HG02943 (cell line): ENCODE data around the gene JADE2.
"Not testable (repeated sequence)": the region's sequence is repeated elsewhere in the genome, so short reads cannot be mapped to it uniquely, and the experiment has no call there.

Source experiments
- ATAC-seq: cut with Tn5 transposase; IDR thresholded peaks from one replicate; pipeline ENCODE4 v1.9.1; 2021; ENCODE audit warnings: mild to moderate bottlenecking, low read depth, moderate library complexity; ENCODE audit not compliant: unreplicated experiment

The JADE2 gene

DNA sequence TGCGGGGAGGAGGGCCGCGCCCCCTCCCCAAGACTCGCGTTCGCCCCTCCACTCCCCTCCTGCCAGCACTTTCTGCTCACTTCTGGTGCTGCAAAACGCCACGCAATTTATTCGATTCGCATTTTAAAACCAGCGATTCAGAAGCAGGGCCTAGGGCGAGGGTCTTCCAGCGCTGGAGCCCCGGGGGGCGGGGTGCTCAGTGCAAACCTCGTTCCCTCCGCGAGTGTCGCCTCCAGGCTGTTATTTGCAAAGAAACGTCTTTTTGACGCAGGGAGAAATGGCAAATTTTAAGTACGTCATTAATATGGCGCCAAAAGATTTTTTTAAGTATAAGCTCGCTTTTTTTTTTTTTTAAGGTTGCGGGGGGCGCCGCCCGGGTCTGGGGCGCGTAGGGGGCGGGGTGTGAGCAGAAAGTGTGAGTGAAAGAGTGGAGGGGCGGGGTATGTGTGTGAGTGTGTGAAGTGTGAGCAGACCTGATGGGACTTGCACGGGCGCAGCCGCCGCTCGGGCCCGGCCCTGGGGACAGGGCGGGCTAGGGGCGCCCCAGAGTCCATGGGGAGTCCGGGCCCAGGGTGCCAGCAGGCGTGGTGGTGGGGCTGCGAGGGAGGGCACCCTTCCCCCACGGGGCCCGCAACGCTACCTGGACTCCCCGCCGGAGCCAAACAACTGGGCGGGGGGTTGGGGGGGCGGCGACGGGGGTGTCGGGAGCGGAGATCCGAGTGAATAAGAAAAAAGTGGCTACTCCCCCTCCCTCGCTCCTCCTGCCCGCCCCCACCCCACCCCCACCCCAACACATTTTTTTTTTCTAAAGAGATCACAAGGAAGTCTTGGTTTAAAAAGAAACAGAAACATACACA lies at the start of gene JADE2:
TSS of gene JADE2 (plus strand) at position 845 of the 857 bp plus-strand sequence. CDS start 10,188 bp downstream, outside the sequence.
- peak; percentile 39 for ATAC-seq

DNA sequence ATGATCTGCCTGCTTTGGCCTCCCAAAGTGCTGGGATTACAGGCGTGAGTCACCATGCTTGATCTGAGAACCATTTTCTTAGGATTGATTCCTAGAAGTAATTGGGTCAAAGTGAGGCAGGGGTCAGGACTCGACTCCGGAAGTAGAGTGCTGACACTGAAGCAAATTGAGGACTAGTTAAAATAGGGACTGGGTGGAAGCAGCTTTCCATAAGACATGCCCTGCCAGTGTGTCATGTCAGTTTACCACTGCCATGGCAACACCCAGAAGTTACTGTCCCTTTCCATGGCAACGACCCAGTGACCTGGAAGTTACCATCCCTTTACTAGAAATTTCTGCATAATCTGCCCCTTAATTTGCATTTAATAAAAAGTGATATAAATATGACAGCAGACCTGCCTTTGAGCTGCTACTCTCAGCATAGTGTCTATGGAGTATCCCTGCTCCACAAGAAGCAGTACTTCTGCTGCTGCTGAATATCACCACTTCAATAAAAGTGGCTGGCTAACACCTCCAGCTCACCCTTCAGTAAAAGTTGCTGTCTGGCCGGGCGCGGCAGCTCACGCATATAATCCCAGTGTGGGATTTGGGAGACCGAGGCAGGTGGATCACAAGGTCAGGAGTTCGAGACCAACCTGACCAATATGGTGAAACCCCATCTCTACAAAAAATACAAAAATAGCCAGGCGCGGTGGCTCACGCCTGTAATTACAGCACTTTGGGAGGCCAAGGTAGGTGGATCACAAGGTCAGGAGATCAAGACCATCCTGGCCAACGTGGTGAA lies 47.8 kb upstream of the JADE2 start:
- no peak for ATAC-seq

DNA sequence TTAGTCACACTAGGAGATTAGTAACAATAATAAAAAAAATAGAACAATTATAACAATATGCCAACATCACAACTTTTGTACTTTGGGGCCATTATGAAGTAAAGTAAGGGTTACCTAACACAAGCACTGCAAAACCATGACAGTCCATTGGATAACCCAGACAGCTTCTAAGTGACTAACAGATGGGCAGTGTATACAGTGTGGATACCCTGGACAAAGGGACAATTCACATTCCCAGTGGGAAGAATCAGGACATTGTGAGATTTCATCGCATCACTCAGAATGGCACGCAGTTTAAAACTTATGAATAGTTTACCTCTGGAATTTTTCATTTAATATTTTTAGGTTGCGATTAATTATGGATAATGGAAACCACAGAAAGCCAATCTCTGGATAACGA lies 45.6 kb upstream of the JADE2 start:
- no peak for ATAC-seq

DNA sequence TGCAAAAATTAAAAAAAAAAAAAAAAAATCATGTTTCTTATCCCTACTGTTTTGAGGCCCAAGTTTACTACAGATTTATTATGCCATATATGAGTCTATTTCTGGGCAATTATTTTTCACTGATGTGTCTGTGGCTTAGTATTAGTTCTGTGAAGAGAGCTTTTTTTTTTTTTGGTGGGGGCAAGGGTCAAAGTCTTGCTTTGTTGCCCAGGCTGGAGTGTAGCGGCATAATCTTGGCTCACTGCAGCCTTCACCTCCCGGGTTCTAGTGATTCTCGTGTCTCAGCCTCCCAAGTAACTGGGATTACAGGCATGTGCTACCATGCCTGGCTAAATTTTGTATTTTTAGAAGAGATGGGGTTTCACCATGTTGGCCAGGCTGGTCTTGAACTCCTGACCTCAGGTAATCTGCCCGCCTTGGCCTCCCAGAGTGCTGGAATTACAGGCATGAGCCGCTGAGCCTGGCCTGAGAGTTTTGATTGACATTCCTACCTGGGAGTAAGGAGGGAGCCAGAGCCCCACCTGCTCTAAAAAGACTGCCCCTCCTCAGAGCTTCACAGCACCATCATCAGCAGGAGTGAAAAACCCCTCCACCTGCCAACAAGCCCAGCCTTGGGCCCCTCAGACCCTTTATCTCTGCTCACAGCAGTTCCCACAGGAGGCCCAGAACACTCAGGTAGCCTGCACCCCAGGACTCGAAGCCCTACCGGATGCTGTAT lies 36.1 kb upstream of the JADE2 start:
- ATAC-seq = no peak

DNA sequence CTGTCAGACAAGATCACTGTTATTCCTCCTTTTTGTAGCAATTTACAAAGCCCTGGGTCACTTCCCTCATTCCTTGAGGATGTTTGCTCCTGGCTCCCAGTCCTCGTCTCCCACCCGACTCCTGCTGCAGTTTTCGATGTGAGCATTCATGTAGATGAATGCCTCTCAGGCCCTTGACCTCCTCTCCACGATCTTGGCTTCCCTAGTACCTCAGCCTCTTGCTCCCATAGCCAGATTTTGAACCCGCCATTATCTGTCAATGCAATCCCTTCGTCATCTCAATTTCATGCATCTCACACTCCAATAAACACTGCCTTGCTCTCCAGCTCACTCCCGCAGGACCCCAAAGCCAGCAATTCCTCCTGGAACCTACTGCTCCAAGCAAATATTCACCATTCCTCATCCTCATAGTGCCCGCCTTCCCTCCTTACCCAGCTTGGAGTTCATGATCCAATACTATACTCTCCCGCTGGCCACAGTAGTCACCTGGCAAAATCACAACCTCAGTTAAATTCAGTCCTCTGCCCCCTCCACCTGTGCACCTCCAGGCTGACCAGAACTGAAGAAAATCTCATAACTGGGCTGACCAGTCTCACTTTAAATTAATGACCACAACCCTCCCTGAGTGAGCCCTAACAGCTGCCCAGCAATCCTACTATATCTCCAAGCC lies 35.1 kb upstream of the JADE2 start:
- ATAC-seq = no peak

DNA sequence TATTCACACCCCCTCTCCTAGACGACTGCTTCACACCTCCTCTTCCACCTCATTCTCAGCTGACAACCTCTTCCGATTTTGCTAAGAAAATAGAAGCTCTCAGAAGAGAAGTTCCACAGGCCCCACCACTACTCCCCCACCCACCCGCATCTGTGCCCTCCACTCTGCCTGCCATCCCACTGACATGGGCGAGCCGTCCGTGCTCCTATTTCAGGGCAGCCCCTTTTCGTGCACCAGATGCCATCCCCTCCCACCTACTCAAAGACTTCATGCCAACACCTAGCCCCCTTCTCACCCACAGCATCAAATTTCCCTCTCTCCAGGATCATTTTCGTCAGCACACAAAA lies 34.6 kb upstream of the JADE2 start:
- ATAC-seq = no peak

DNA sequence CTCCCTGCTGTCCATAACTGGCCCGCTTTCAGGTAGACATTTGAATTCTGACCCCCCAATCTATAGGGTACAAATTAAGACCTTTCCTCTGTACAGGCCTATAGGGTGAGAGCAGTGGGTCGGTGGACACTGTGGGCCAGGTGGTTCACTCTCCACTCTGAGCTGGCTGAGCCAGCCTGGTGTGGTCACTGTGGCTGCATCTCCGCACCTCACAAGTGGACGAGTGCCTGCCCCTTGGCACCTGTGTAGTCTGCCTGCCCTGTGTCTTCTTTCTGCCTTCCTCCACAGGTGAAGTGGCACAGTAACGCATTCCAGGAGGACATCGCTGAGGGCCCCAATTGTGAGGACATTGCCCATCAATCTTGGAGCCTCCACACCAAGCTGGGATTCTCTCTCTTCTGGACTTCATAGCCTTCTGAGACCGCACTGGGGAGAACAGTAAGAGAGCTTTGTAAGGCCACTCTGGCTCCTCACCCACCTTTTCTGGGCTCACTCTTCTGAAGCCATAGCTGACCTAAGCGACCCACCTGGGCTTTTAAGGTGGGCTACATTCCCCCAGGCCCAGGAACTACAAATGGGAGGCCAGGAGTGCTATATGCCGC lies 33.5 kb upstream of the JADE2 start:
- ATAC-seq = no peak

DNA sequence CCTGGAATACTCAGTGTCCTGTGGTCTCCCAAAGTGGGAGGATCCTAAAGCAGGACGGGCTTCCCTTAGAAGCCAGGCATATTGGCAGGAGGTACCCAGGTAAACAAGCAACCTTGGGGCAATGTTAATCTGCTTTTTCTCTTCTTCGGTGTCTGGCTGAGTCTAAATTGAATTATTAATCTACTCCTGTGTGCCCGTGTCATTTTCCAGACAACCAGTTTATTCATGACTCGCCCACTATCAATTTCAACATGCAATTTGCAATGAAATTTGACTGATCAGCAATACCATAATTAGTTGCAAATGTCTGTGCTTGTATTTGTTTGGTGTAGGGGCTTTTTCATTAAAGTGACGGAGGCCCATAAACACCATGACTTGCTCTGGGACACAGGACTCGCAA lies 32.9 kb upstream of the JADE2 start:
- ATAC-seq = no peak

DNA sequence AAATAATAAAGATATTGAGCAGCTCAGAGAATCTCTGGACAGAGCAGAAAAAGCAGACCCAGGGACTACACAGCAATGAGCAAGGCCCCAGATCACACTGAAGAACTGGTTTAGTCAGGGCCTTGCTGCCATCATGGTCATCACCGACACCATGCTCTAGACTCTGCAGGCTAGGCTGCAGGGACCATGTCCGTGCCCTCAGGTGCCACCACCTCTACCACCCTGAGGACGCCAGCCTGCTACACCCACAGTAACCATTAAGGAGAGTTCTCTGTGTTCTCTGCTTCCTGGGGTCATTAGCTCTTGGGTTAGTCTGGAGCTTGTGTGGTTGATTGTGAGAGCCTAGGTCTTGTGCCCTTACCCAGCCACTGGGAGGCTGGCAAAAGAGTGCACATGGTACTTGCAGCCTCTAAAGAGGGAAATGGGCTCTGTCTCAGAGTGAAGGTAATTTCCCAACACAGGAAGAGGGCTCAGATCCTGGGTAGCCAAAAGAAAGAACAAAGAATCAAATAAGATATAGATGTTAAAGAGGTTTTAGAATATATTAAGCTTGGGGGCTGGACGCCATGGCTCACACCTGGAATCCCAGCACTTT lies 31.9 kb upstream of the JADE2 start:
- no peak for ATAC-seq

DNA sequence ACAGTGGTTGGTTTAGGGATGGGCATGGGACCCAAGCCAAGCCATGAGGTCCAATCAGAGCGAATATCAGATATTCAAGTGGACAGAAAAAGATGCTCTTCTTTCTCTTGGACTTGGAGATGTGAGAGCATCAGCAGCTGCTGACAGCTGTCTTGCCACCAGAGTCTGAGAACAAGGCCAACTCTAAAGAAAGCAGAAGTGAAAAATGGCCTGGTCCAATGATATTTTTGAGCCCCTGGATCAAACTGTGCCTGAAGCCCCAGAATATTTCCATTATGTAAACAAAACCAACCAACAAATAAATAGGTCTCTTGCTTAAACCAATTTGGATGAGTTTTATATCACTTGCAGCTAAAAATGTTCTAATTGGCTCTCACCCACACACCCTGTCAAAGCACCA lies 30.7 kb upstream of the JADE2 start:
- ATAC-seq = no peak

DNA sequence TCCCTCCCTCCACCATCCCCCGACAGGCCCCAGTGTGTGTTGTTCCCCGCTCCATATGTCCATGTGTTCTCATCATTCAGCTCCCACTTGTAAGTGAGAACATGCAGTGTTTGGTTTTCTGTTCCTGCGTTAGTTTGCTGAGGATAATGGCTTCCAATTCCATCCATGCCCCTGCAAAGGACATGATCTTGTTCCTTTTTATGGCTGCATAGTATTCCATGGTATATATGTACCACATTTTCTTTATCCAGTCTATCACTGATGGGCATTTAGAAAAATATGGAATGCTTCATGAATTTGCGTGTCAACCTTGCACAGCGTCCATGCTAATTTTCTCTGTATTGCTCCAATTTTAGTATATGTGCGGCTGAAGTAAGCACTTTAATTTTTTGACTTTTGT lies 25.6 kb upstream of the JADE2 start:
- not testable (repeated sequence) for ATAC-seq

DNA sequence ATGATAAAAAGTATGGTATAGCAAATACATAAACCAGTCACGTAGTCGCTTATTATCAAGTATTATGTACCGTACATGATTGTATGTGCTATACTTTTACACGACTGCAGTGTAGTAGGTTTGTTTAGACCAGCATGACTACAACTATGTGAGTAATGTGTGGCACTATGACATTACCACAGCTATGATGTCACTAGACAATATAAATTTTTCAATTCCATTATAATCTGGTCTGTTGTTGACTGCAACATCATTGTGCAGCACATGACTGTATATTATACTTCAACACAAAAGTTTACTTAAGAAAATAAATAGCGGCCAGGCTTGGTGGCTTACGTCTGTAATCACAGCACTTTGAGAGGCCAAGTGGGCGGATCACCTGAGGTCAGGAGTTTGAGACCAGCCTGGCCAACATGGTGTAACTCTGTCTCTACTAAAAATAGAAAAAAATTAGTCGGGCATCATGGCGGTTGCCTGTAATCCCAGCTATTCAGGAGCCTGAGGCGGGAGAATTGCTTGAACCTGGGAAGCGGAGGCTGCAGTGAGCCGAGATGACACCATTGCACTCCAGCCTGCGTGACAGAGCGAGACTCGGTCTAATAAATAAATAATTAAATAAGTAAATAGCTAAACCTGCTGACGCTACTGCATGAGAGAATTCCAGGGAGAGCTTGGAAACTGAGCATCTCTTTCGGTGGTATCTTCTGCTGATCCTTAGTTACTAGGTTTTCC lies 24.6 kb upstream of the JADE2 start:
- no peak for ATAC-seq

DNA sequence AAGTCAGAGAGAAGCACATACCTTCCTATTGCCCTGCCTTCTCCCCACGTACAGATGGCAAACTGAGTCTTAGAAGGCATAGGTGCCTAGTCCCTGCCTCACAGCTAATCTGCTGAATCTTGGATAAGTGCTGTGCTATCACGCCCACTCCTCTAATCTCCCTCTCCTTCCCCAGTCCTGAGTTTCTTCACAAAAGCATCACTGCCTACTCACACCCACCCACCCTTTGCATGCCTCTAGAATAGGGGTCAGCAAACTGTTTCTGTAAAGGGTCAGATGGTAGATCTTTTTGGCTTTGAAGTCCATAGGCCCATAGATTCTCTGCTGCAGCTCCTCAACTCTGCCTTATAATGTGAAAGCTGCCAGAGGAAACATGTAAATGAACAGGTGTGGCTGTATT lies 23.2 kb upstream of the JADE2 start:
- ATAC-seq = no peak

DNA sequence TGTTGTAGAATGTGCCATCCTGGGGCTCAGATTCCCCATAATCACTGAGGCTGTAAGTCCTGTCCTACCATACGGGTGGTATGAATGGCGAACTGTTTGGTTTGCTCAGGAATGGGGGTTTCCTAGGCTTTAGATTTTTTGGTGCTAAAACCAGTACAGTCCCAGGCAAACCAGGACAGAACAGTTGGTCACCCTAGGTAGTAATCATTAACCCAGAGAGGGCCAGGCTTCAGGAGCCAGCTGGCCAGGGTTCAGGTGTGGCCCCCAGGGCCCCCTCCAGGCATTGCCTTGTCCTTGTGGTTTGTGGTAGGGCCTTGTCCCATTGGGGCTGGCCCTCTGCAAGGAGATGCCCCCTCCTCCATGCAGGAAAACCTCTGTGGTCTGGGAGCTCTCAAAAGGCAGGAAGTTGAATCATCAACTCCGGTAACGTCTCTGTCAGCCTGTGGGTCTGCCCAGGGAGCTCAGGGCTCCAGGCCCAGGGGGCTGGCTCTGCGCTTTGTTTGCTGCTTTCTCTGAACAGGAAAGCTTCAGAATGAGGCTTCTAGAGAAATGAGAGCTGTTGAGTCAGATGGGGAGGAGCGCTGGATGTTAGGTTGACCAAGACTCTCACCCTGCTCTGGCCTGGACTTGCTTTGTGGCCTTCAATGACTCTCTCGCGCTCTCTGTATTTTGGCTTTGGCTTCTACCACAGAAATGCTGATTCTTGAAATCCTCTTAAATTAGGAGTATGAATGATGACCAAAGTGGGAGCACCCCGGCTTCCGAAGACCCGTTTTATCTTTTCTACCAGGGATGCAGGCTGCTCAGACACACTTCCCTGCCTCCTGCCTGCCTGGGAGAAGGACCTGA lies 22.2 kb upstream of the JADE2 start:
- ATAC-seq = peak; percentile 74

DNA sequence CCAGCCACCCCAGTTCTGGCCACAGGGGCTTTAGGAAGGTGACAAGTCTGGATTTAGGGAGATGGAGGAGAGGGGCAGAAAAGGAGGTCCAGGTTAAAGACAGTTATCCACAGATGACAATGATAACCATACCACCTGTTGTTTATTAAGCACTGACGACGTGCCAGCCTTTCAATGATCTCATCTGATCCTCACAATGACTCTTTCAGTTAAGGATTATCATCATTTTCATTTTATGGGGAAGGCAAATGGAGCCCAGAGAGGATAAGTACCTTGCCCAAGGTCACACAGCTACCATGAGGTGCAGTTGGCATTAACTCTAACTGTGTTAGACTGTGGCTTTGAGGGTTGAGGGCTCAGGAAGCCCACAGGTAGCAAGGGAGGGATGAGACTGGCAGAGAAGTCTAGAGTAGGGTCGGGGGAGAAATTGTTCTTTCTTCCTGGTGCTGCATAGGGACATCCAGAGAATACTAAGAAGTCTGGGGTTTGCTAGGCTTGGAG lies 21.5 kb upstream of the JADE2 start:
- ATAC-seq = no peak

DNA sequence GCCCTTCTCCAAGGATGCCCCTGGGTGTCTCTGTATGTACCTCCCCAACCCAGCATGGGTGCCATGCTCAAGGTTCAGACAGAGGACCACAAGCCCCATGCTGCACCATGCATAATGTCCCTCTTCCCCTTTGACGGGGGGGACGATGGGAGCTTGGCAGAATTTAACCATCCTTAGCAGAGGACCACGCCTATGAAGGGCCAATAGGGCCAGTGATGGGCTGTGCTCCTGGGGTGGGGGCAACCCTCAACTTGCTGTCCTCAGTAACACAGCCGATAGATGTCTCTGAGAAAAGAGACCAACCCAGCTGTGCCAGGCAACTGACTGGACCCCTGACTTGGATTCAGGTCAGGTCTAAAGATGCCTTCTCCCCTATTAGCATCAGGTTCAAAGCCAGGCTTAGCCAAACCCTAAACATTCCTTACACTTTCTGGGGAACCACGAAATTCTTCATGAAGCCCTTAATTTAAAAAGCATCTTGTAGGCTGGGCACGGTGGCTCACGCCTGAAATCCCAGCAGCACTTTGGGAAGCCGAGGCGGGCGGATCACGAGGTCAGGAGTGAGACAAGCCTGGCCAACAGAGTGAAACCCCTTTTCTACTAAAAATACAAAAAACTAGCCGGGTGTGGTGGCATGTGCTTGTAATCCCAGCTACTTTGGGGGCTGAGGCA lies 20.7 kb upstream of the JADE2 start:
- ATAC-seq = no peak
